Ammon's horn (tissue), 1 donor: Measurements from ENCODE around the gene AIF1L.
A peak's percentile ranks its signal among the peaks of the same experiment; 100 is the strongest.
"Not testable (repeated sequence)": the region's sequence is repeated elsewhere in the genome, so short reads cannot be mapped to it uniquely, and the experiment has no call there.

Experiments used
- DNase-seq: peaks from one replicate; pipeline ENCODE4 v3.0.0-alpha.2; 2016; ENCODE audit warnings: low spot score

Gene AIF1L

GRCh38 chr9:131121346-131121745 is 25.0 kb downstream of the AIF1L start:
- DNase-seq = no peak

DNA sequence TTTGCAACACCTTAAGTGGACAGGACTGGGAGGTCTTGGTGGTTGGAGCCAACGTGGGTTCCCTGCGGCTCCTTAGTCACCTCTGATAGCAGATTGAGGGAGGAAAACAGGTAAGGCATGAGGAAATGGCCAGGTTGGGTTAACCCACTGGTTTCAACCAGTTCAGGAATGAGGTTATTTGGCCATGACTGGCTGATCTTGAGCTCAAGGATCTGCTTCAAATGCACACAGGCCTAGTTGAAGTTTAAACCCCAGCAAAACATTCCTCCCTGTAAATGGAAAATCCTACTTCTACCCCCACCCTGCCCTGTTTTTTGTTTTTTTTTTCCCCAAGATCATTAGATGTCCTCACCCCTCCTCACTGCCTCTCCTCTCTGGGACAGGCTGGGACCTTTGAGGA is 25.8 kb downstream of the AIF1L start:
- DNase-seq = no peak

GRCh38 chr9:131125038-131125287 is 28.6 kb downstream of the AIF1L start:
- DNase-seq = no peak

DNA sequence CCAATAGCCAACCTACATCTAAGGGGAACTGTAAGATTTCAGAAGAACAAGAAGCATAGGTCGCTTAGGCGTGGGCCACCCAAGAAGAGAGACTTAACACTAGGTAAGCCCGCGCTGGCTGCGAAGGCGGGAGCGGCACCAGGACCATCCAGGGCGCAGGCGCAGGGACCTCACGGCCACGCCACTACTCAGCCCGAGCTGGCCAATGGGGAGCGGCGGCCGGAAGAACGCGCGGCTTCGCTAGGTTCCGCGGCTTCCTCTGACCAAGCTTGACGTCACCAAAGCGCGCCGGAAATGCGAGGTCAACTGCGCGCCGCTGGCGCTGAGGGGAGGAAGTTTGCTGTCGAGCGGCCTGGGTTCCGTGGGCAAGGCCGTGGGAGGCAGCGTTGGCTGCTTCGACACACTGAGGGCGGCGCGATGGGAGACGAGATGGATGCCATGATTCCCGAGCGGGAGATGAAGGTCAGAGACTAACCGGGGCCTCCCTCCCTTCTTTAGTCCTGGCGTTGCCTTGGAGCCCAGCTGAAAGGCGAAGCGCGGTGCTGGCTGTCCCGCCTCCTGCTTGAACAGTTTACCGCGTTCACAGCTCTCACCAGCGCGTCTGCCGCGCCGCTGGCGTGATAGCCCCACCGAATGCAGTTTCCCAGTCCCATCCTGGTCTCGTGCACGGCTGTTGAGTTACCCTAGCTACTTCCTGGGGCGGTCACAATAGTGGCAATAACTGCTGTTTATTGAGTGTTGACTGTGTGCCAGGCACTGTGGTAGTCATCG is 29.1 kb downstream of the AIF1L start, which contains the start of gene NUP214:
NUP214 (plus strand) TSS at position 299 of the 771 bp plus-strand sequence; CDS start at position 418, 119 bp downstream.
- DNase-seq = peak; percentile 99

DNA sequence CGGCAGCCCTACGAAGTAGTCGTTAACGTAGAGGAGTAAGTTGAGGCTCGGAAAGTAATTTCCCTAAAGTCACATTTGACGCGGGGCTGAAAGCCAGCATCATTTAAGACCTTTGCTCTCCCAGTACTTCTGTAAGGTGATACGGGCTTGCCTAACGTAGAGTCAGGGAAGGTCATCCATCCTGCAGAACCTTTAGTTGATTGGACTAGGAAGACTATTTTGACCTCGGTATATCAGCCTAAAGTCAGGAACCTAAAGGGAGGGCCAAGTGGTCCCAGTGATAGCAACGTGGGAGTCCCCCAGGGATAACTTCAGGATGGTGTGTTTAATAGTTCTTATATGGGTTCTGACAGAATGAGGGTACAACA is 29.7 kb downstream of the AIF1L start:
- DNase-seq = no peak

GRCh38 chr9:131129183-131129582 is 32.9 kb downstream of the AIF1L start:
- no peak for DNase-seq

GRCh38 chr9:131138676-131139075 is 42.3 kb downstream of the AIF1L start:
- DNase-seq = no peak

DNA sequence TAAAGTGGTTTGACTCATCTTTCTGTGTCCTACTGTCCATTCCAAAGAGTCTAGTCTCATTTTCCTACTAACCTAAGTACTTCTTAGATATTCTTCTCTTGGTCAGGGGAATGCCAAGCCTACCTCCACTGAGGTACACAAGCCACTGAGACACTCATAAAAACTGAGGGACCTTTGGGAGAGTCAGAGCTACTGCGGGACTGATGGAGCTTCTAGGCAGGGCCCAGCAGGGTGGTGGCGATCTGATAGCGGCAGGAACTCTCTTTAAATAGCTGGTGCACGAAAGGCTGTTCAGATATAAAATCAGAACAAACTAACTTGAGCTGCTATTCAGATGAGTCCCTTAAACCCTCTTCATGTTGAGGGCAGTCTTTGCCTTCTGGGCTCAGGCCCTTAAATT is 43.8 kb downstream of the AIF1L start:
- DNase-seq = no peak

DNA sequence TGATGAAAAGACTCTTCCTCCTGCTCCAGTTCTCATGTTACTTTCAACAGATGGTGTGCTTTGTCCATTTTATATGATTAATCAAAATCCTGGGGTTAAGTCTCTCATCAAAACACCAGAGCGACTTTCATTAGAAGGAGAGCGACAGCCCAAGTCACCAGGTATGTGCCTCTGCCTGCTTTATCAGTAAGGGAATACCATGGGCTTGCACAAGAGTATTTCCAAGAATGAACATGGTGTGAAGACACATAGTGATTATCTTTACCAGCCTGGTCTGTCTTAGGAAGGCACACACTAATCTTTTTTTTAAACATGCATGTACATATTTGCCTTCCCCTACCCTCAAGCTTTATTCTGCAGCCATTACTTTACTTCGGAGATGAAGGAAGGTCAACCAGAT is 44.2 kb downstream of the AIF1L start:
- no peak for DNase-seq

GRCh38 chr9:131142160-131142559 is 45.8 kb downstream of the AIF1L start:
- DNase-seq = no peak

- DNase-seq = no peak
Observed at GRCh38 chr9:131144201-131144600, 47.9 kb downstream of the AIF1L start.

DNA sequence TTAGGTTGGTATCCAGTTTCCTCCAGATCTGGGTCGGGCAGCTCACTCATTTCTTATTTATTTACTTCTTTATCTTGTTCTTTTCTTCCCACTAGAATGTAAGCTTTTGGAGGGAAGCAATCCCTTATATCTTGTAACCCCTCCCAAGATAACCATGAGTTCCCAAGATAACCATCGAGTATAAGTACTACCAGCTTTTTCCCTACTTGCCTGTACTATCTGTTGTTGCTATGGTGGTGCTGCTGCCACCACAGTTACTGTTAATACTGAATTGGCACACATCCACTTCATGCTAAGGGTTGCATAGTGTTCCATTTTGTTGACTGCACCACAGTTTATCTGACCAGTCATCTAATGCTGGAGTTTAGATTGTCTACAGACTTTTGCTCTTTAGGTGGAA is 48.9 kb downstream of the AIF1L start:
- no peak for DNase-seq

DNA sequence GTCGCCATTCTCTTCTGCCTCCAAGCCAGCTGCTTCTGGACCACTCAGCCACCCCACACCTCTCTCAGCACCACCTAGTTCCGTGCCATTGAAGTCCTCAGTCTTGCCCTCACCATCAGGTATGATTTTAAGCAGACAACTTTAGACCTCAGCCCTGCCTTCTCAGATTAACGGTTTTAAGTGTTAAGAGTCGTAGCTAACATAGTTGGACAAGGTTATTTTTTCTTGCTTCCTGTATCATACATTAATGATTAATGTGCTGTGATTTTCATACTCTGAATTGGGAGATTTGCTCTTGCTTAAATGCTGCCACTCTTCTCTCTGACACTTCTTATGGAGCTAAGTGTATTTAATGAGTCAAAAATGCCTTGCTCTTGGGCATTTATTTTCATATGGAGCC is 49.9 kb downstream of the AIF1L start:
- no peak for DNase-seq

DNA sequence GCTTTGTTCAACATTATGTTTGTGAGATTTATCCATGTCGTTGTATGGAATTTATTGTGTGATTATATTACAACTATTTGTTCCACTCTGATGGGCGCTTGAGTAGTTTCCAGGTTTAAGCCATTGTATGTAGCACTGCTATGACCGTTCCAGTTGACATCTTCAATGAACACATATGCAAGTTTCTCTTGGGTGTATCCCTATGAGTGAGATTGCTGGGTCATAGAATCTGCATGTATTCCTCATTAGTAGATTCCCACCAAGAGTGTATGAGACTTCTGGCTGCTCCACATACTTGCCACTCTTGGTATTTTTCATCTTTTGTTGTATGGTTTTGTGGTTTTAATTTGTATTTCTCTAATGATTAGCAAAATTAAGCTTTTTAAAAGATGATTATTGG is 51.9 kb downstream of the AIF1L start:
- no peak for DNase-seq

DNA sequence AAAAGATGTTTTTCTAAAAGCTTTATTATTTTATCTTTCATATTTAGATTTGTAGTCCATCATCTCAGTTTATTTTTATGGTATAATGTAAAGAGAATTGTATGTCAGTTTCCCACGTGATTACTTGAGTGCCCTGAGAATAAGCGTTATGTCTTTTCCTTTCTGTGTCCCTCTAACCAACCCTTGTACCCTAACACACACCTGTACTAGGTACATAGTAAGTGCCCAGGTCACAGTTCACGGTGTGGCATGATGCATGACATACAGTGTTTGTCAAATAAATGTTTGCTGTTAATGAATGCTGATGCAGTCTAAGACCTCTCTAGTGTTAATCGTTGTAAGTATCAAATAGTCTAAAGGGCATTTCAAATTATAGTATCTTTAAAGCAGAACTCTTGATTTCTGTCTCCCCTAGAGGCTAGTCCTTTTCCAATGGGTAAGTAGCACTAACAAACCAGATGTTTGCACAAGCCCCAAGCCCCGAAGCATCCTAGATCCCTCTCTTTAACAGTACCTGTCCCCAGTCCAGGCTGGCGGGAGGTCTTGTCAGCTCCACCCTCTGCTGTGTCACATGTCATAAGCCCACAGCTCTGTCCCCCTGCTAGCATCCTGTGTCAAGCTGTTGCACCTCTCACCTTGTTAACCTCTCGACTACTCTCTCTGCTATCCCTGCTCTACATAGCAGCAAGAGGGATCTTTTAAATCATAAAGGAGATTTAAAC is 52.8 kb downstream of the AIF1L start:
- DNase-seq = no peak

- no peak for DNase-seq
Observed at GRCh38 chr9:131149688-131150053, 53.3 kb downstream of the AIF1L start.

GRCh38 chr9:131153595-131153994 is 57.3 kb downstream of the AIF1L start:
- no peak for DNase-seq

- not testable (repeated sequence) for DNase-seq
Observed at GRCh38 chr9:131158673-131159072, 62.3 kb downstream of the AIF1L start.

DNA sequence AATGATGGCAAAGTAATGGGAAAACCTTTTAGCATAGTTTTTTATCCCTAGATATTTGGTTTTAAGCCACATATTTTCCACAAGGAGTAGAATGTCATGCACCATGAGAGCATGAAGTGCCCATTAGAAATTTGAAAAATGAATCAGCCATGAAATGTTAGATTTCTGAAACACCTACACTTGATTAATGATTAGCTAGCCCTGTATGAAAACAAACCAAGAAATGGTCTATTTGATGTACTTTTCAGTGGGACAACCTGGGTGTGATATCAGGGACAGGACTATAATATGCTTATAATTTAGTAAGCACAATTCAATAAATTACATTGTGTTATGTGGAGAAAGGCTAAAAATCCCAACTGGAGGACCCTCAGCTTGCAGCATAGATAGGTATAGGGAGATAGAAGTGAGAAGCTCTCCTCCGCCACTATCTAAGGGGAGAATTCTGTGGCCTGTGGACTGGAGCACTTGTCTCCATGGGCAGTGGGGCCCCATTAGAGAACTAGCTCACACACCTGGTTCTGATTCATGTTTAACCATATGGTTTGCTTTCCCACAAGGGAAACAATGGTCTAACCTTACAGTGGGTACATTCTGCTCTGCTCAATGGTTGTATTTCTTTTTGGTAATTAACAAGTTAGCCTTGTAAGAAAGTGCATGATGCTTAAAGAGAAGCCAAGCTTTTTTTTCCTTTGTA is 64.2 kb downstream of the AIF1L start:
- no peak for DNase-seq

DNA sequence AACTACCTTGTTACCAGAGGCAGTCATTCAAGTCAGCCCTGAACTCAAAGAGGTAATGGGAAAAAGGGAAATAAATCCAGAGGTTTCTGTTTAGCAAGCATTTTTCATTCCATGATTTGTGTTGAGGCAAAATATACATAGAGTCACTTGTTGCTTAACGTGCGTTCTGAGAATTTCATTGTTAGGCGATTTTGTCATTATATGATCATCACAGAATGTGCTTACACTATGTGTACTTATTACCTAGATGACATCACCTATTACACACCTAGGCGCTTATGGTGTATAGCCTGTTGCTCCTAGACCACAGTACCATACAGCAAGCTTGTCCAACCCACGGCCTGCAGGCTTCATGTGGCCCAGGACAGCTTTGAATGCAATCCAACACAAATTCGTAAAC is 65.3 kb downstream of the AIF1L start:
- DNase-seq = no peak

DNA sequence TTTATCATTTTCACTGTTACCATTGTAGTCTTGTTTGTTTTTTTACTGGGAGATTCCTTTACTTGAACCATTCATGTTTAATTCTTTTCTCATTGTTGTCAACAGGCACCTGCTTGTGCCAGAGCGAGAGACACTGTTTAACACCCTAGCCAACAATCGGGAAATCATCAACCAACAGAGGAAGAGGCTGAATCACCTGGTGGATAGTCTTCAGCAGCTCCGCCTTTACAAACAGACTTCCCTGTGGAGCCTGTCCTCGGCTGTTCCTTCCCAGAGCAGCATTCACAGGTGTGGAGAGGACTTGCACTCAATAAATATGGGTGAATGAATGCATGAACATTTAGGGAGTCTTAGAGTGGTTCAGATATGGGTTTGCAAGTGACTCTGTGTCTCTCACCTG is 66.6 kb downstream of the AIF1L start:
- no peak for DNase-seq

GRCh38 chr9:131165523-131165922 is 69.2 kb downstream of the AIF1L start:
- no peak for DNase-seq

DNA sequence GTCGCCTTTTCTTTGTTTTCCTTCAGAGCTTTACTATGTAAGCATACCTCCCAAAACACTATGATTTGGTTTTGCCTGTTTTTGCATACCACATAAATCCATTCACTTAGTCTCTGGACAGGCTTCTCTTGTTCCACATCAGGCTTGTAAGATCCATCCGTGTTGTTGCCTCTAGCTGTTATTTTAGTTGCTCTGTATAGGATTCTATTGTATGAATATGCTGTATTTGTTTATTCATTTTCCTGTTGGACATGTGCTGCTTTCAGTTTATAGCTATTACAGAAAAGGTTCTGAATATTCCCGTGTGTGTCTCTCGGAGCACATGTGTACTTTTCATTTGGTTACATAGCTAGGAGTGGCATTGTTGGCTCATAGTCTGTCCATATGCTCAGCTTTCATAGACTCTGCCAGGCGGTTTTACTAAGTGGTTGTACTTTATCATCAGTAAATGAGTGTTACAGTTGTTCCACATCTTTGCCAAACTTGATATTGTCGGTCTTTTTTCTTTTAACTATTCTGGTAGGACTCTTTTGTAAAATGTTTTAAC is 70.9 kb downstream of the AIF1L start:
- DNase-seq = peak; percentile 57
